HPDE6-E6E7 (cell line): ENCODE results near the gene NFXL1.
"Not testable (repeated sequence)": the region's sequence is repeated elsewhere in the genome, so short reads cannot be mapped to it uniquely, and the experiment has no call there.

Experiments used
- DNase-seq: peaks from one replicate; pipeline ENCODE4 v3.0.0; 2011; ENCODE audit warnings: missing footprints; ENCODE audit errors: extremely low spot score

The NFXL1 gene

DNA sequence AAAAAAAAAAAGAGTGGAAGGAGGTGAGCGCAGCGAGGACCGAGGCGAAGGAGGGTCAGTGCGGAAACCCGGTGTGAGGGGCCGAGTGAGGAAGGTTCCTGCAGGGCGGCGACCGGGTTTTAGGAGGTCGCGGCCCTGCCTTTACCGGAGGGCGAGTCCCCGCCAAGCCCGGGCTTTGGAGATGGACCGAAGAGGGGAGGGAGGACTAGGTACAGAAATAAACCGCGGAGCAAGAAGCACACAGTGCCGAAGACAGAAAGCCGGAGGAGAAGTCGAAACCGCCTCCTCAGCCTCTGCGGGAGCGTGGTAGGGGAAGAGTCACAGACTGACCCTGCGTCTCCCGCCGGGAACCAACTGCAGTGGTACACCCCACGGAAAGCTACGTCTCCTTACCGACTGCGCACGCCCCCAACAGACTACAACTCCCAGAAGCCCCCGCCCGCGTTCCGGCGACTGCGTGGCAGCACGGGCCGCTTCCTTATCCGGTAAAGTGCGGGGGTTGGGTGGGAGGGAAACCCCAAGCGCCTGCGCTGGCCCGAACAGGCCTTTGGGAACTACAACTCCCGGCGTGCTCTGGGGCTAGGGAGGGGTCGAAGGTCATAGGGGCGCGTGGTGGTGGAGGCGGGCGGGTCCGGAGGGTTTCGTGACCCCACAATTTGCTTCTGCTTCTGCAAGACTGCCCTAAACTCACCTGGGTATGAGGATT, at the start of gene NFXL1:
Gene NFXL1, minus strand, starts transcription at position 364 of the 706 bp plus-strand sequence. CDS start 380 bp downstream, outside the sequence.
- peak; percentile 96 for DNase-seq

GRCh38 chr4:47954677-47955076, 40.3 kb upstream of the NFXL1 start:
- no peak for DNase-seq

DNA sequence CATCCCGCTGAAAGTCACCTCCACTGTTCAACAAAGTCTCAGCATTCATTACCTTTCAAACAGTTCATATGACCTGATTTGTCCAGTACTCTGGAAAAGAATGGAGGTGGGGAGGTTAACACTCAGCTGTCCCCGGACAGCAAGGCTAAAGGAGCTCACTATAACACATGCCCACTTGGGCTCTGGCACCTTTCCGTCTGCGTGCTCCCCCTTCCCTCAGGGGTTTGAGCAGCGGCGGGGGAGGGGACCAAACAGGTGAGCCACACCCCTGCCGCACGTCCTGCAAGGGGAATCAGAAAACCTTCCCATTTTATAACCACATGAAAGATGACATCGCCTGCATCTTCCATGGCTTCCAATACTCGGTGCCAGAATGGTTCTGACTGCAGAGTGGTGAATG, 39.9 kb upstream of the NFXL1 start:
- DNase-seq: no peak

DNA sequence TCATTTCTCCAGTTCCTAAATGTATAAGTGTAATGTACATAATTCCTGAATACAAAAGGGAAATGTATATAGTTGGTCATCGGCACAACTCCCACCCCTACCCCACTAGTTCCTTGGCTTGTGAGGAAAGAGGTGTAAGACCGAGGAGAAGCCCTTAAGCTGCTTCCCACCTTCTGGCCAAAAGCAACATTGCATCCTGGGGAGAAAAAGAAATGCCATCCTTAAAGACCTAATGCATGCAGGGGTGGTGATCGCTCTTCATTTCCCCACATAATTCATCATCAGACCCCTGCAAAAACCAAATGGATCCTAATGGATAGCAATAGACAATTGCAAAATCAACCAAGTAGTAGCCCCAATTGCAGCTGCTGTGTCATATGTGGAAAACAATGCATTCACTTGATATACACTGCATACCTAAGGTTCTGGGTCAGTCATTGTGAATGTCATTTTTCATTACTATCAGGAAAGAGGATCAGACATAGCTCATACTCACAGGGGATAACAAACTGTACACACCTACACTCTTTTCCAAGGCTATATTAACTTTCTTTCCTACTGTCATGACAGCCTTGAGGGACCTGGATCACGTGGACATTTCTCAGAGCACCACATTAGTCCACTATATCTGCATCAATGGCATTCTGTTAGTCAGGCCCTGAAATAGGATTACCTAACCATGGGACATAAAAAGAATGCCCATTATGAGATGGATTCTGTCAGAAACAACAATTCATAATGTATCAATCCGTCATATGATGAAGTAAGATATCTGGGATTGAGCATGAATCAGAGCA, 31.7 kb upstream of the NFXL1 start:
- DNase-seq: no peak

- no peak for DNase-seq
Observed at GRCh38 chr4:47942081-47942819, 27.9 kb upstream of the NFXL1 start.

DNA sequence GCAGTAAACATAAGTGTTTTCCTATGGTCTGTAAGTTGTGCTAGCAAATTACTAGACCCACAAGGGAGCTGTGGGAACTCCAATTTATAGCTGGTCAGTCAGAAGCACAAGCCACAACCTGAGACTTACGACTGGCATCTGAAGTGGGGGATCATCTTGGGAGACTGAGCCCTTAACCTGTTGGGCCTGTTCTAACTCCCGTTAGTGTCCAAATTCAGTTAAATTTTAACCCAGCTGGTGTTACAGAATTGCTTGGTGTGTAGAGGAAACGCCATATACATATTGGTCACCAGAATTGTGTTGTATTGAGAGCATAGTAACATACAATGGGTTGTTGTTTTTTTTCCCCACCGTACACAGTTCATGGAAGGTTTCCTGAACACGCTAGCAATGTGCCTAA, 25.1 kb upstream of the NFXL1 start:
- no peak for DNase-seq

DNA sequence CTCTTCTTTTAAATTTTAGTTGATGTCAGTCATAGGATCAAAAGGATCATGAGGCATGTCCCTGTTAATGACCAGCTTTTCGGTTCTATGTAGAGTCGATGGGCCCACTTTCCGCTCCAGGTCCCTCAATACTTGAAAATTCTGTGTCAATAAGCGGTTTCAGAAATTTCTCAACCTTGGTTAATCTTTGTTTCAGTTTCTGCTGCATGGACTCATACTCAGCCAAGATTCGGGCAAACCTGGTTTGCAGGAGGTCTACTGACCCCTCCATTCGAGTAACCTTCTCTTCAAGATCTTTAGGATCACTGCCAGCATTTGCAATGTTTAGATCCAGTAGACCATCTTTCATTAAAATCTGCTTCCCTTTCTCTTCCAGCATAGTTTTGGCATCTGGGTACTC, 22.0 kb upstream of the NFXL1 start:
- DNase-seq: no peak

DNA sequence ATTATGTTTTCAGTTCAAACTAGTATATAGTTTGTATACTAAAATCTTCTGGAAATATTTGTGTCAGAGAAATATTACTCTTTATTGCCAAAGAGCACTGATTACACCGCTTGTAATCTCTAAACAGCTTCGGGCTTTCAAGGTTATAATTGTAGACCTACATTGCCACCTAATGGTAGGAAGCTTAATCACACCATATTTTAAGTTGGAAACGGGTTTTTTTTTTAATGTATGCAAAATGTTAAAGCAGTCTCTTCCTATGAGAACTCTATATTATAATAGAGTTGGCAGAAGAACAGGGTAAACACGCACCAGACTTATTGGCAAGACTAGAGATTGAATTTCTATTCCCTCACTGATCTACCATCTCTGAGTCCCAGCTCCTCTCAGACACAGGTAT, 19.5 kb upstream of the NFXL1 start:
- DNase-seq: no peak

DNA sequence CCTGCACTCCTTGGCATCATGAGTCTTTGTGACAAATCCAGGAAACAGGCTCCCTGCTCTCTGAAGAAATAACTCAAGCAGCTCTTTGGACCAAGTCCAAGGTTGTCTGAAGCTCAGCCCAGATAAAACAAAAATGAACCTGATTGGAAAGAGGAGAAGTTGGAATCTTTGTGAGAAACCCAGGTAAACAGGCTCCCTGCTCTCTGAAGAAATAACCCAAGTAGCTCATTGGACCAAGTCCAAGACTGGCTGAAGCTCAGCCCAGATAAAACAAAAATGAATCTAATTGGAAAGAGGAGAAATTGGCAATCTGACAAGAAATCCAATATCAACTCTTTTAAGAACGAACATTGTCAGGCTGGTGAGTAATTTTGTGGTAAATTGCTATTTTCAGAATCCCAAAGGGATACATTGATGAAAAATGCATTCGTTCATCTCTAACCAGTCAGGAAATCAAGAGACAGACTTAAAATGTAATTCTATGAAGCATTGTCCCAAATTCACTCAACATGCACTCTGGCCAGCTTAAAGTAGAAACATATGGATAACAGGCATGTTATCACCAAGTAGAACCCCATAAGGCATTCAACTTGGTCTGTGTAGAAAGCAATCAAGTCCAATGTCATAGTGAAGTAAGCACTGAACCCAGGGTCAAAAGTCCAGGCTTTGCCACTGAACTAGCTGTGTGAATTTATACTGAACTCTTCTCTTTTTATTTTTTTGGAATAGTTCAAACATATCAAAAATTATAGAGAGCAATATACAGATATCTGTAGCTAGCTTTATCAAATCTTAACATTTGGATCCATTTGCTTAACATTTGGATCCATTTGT, 16.8 kb upstream of the NFXL1 start:
- no peak for DNase-seq

GRCh38 chr4:47929682-47930201, 15.4 kb upstream of the NFXL1 start:
- DNase-seq: no peak

- no peak for DNase-seq
Observed at GRCh38 chr4:47926667-47927258, 12.4 kb upstream of the NFXL1 start.

GRCh38 chr4:47923261-47923608, 8.9 kb upstream of the NFXL1 start:
- not testable (repeated sequence) for DNase-seq

DNA sequence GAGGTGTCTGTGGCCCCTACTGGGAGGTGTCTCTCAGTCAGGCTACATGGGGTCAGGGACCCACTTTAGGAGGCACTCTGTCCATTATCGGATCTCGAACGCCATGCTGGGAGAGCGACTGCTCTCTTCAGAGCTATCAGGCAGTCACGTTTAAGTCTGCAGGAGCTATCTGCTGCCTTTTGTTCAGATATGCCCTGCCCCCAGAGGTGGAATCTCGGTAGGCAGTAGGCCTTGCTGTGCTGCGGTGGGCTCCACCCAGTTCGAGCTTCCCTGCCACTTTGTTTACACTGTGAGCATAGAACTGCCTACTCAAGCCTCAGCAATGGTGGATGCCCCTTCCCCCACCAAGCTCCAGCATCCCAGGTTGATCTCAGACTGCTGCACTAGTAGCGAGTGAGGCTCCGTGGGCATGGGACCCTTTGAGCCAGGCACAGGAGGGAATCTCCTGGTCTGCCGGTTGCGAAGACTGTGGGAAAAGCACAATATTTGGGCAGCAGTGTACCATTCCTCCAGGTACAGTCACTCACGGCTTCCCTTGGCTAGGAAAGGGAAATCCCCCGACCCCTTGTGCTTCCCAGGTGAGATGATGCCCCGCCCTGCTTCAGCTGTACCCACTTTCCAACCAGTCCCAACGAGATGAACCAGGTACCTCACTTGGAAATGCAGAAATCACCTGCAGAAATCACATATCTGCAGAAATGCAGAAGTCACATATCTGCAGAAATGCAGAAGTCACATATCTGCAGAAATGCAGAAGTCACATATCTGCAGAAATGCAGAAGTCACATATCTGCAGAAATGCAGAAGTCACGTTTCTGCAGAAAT, 8.3 kb upstream of the NFXL1 start:
- not testable (repeated sequence) for DNase-seq

DNA sequence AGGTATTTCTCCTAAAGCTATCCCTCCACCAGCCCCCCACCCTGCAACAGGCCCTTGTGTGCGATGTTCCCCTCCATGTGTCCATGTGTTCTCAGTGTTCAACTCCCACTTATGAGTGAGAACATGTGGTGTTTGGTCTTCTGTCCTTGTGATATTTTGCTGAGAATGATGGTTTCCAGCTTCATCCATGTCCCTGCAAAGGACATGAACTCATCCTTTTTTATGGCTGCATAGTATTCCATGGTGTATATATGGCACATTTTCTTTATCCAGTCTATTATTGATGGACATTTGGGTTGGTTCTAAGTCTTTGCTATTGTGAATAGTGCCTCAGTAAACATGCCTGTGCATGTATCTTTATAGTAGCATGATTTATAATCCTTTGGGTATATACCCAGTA, 2.8 kb upstream of the NFXL1 start:
- DNase-seq: not testable (repeated sequence)

DNA sequence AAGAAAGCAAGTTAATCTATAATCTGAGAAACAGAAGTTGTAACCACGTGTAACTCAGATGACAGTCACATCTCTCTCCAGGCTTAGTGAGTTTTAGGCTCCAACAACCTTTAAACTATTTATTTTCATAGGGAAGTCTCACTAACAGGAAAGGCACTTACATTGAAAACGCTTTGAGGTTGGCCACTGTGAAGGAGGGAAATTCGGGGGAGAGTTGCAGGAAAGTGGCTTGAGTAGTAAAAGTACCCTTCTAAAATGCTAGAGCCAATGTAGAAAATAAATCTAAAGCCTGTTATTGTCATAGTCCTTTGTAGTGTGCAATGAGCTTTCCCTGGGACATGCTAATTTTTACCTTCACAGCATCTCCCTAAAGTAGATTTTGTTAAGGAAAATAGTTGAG, 995 bp upstream of the NFXL1 start:
- no peak for DNase-seq

DNA sequence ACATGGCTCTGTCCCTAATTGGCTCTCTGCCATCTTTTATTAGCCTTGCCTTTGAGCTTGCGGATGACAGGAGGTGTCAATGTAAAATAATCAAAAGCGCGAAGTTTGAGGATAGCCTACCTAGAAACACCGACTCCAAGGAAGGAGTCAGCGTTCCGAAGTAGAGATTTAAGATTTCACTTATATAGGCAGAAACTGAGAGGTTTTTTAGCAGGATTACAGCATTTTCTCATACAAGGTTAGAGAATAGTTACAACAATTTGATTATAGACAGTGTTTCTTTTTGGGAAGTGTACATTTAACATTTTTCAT, 499 bp upstream of the NFXL1 start:
- no peak for DNase-seq

DNA sequence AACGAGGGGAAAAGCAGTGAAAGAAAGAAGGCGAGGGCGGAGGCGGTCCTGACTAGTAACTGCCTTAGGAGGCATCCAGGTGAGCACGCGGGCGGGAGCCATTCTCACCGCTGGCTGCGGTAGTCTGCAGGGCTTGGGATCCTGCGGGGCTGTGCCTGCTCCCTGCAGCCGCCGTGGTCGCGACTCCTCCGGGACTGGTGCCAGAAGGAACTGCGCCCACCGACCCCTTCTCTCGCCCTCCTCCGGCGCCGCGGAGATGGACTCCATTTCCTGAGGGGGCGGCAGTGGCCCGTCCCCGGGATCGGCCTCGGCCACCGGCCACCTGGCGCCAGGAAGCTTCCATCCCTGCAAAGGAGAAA, 543 bp downstream of the NFXL1 start:
- DNase-seq: peak; percentile 39

DNA sequence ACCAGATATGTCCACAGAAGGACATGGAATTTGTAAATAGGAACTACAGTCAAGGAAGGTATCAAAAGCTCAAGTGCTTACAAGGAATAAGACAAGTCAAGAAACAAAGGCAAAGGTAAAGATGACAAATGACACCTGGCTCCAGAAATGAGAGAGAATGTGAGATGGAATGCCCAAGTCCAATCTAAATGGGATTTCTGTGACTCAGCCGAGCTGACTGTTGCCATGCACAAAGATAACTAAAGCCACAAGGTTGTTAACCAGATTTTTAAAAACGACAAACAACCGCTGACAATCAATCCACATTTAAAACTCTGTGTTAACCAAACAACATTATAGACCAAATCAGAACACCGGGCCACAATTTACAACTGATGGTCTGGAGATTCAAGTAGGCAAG, 1.1 kb downstream of the NFXL1 start:
- peak; percentile 8 for DNase-seq

DNA sequence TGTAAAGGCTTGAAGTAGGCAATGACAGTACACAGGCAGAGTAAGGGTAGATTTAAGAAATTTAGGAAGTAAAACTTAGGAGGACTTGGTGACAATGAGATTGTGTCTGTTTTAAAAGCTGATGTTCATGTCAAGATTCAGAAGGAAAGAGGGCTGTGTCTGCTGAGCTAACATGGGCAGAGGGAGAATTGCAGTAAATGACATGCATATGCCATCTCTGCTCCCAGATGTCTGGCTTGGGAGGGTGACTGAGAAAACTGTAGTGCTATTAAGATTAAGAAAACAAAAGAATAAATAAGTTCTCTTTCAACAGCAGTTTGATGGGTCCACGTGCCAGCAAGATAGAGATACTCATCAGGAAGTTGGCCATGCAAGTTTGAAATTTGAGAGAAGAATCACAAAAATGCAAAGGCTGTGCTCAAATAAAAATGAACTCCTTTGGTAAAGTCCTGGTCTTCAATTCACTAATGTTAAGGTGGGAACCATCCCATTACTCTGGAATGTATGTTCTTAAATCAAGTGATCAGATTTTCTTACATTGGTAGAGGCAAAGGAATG, 7.2 kb downstream of the NFXL1 start:
- no peak for DNase-seq

- no peak for DNase-seq
Observed at GRCh38 chr4:47899639-47900038, 14.7 kb downstream of the NFXL1 start.
